SK-N-MC (cell line): Measurements from ENCODE around the gene YPEL3.

Experiments used
- EZH2 ChIP-seq: fragments of 200-600 bp; sonication (generic); IDR thresholded peaks from one replicate; pipeline ENCODE4 v1.6.1; 2017; ENCODE audit warnings: antibody characterized with exemption
- POLR2AphosphoS5 ChIP-seq: IDR thresholded peaks from 2 replicates; pipeline ENCODE4 v1.6.1; 2012; ENCODE audit warnings: mild to moderate bottlenecking, low read depth, low read length, borderline replicate concordance

DNA sequence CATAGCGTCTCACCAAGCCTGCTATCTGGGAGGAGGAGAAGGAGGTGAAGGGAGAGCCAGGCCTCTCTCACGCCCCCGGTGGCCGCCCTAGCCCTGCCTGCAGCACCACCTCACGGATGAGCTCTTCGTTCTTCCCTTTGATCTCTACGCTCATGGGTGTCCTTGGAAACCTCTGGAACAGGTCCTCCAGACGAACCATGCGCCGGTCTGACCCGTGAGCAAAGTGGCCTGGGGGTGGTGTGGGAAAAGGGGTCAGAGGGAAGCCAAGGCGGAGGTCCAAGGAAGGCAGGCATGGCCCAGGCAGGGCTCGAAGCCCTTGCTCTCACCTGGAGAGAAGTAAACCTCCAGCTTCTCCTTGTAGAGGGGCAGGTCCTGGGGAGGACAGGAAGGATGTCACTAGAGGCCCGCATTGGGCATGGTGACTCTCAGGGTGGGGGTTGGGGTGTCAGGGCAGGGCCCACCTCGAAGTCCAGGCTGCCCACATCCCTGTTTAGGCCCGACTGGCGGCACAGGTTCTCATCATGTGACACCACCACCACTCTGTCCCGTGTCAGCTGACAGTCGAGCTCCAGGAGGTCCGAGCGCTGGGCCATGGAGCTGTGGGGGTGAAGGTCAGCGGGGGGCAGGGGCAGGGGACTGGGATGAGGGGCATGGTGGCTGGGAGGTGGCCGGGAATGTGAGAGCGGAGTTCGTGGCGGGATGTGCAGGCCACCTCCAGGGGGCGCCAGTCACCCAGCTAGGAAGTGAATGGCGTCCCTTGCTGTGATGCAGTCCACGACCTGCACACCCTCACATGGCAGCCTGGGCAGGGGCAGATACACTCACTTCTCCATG is 16.4 kb upstream of the YPEL3 start:
- TF ChIP-seq POLR2AphosphoS5, result no peak
- no peak for TF ChIP-seq EZH2
